Measurements from ENCODE around the gene COL7A1. TPM values are rescaled to one million over a fixed set of nuclear protein-coding genes. Genes with fewer than 3 reads are reported as not detected.
A peak's percentile ranks its signal among the peaks of the same experiment; 100 is the strongest.

The COL7A1 gene
- total and polyA plus RNA-seq, 2 of the 13 experiments (the other 11 are each of a cell fraction or from before 2014, with no cell fraction given), result 2.7 to 11.7 TPM

GRCh38 chr3:48556796-48557626 is 38.1 kb downstream of the COL7A1 start, which contains the start of gene PFKFB4 (continued):
- TF ChIP-seq, protein P1, sequence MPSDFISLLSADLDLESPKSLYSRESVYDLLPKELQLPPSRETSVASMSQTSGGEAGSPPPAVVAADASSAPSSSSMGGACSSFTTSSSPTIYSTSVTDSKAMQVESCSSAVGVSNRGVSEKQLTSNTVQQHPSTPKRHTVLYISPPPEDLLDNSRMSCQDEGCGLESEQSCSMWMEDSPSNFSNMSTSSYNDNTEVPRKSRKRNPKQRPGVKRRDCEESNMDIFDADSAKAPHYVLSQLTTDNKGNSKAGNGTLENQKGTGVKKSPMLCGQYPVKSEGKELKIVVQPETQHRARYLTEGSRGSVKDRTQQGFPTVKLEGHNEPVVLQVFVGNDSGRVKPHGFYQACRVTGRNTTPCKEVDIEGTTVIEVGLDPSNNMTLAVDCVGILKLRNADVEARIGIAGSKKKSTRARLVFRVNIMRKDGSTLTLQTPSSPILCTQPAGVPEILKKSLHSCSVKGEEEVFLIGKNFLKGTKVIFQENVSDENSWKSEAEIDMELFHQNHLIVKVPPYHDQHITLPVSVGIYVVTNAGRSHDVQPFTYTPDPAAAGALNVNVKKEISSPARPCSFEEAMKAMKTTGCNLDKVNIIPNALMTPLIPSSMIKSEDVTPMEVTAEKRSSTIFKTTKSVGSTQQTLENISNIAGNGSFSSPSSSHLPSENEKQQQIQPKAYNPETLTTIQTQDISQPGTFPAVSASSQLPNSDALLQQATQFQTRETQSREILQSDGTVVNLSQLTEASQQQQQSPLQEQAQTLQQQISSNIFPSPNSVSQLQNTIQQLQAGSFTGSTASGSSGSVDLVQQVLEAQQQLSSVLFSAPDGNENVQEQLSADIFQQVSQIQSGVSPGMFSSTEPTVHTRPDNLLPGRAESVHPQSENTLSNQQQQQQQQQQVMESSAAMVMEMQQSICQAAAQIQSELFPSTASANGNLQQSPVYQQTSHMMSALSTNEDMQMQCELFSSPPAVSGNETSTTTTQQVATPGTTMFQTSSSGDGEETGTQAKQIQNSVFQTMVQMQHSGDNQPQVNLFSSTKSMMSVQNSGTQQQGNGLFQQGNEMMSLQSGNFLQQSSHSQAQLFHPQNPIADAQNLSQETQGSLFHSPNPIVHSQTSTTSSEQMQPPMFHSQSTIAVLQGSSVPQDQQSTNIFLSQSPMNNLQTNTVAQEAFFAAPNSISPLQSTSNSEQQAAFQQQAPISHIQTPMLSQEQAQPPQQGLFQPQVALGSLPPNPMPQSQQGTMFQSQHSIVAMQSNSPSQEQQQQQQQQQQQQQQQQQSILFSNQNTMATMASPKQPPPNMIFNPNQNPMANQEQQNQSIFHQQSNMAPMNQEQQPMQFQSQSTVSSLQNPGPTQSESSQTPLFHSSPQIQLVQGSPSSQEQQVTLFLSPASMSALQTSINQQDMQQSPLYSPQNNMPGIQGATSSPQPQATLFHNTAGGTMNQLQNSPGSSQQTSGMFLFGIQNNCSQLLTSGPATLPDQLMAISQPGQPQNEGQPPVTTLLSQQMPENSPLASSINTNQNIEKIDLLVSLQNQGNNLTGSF (CRISPR knock-in tag; IDR thresholded peaks at IDR 0.05), result no peak
- TF ChIP-seq, protein P2, sequence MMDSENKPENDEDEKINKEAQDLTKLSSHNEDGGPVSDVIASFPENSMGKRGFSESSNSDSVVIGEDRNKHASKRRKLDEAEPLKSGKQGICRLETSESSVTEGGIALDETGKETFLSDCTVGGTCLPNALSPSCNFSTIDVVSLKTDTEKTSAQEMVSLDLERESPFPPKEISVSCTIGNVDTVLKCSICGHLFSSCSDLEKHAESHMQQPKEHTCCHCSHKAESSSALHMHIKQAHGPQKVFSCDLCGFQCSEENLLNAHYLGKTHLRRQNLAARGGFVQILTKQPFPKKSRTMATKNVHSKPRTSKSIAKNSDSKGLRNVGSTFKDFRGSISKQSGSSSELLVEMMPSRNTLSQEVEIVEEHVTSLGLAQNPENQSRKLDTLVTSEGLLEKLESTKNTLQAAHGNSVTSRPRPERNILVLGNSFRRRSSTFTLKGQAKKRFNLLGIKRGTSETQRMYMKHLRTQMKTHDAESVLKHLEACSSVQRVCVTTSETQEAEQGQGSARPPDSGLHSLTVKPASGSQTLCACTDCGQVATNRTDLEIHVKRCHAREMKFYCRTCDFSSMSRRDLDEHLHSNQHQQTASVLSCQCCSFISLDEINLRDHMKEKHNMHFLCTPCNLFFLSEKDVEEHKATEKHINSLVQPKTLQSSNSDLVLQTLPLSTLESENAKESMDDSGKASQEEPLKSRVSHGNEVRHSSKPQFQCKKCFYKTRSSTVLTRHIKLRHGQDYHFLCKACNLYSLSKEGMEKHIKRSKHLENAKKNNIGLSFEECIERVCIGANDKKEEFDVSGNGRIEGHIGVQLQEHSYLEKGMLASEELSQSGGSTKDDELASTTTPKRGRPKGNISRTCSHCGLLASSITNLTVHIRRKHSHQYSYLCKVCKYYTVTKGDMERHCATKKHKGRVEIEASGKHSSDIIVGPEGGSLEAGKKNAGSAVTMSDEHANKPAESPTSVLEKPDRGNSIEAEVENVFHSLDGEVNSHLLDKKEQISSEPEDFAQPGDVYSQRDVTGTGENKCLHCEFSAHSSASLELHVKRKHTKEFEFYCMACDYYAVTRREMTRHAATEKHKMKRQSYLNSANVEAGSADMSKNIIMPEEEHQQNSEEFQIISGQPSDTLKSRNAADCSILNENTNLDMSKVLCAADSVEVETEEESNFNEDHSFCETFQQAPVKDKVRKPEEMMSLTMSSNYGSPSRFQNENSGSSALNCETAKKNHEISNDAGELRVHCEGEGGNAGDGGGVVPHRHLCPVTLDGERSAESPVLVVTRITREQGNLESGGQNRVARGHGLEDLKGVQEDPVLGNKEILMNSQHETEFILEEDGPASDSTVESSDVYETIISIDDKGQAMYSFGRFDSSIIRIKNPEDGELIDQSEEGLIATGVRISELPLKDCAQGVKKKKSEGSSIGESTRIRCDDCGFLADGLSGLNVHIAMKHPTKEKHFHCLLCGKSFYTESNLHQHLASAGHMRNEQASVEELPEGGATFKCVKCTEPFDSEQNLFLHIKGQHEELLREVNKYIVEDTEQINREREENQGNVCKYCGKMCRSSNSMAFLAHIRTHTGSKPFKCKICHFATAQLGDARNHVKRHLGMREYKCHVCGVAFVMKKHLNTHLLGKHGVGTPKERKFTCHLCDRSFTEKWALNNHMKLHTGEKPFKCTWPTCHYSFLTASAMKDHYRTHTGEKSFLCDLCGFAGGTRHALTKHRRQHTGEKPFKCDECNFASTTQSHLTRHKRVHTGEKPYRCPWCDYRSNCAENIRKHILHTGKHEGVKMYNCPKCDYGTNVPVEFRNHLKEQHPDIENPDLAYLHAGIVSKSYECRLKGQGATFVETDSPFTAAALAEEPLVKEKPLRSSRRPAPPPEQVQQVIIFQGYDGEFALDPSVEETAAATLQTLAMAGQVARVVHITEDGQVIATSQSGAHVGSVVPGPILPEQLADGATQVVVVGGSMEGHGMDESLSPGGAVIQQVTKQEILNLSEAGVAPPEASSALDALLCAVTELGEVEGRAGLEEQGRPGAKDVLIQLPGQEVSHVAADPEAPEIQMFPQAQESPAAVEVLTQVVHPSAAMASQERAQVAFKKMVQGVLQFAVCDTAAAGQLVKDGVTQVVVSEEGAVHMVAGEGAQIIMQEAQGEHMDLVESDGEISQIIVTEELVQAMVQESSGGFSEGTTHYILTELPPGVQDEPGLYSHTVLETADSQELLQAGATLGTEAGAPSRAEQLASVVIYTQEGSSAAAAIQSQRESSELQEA (CRISPR knock-in tag; IDR thresholded peaks at IDR 0.05; ENCODE audit: not compliant biosample characterization), result no peak
- peak; percentile 75; the same call in 1 of the 2 replicates for TF ChIP-seq HOXD1 (CRISPR knock-in tag; IDR thresholded peaks at IDR 0.05)
- TF ChIP-seq ATRX (CRISPR knock-in tag; IDR thresholded peaks at IDR 0.05; ENCODE audit: borderline replicate concordance), result no peak
- no peak for TF ChIP-seq NFE2L2 (IDR thresholded peaks at IDR 0.05; ENCODE audit: low read length)
- peak; percentile 17; the same call in 1 of the 2 replicates for TF ChIP-seq STAG1 (CRISPR knock-in tag; IDR thresholded peaks at IDR 0.05)
- TF ChIP-seq, protein P3, sequence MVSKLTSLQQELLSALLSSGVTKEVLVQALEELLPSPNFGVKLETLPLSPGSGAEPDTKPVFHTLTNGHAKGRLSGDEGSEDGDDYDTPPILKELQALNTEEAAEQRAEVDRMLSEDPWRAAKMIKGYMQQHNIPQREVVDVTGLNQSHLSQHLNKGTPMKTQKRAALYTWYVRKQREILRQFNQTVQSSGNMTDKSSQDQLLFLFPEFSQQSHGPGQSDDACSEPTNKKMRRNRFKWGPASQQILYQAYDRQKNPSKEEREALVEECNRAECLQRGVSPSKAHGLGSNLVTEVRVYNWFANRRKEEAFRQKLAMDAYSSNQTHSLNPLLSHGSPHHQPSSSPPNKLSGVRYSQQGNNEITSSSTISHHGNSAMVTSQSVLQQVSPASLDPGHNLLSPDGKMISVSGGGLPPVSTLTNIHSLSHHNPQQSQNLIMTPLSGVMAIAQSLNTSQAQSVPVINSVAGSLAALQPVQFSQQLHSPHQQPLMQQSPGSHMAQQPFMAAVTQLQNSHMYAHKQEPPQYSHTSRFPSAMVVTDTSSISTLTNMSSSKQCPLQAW (CRISPR knock-in tag; IDR thresholded peaks at IDR 0.05), result peak; percentile 96
- 0 out of 2 replicates have a peak, but pooled peaks have one; percentile 25 for TF ChIP-seq ZNF777 (CRISPR knock-in tag; IDR thresholded peaks at IDR 0.05)
- peak; percentile 44; the same call in 1 of the 2 replicates for TF ChIP-seq NFYC (CRISPR knock-in tag; IDR thresholded peaks at IDR 0.05)
- TF ChIP-seq RELA (CRISPR knock-in tag; IDR thresholded peaks at IDR 0.05), result 0 out of 2 replicates have a peak, but pooled peaks have one; percentile 45

All from HepG2 (cell line).